22Rv1 (cell line): Measurements from ENCODE around the gene KIF18B.

ENCODE experiments used
- CTCF ChIP-seq: fragments of 450-650 bp; IDR thresholded peaks from 2 replicates; pipeline ENCODE4 v1.5.1; 2017; ENCODE audit warnings: mild to moderate bottlenecking
- ZFX ChIP-seq: fragments of 450-650 bp; IDR thresholded peaks from 2 replicates; pipeline ENCODE4 v1.6.1; 2017; ENCODE audit warnings: antibody characterized with exemption, borderline replicate concordance

- no peak for TF ChIP-seq CTCF
- no peak for TF ChIP-seq ZFX
Measured at GRCh38 chr17:44956998-44957981, 9.7 kb upstream of the KIF18B start.
